K562 (cell line): ENCODE measurements around the gene GABPB1.

ENCODE experiments used
- HDAC1 ChIP-seq, 2 experiments: fragments of 450-650 bp; IDR thresholded peaks; 2 replicates each; pipeline ENCODE4 v1.6.1; 2016 to 2017; ENCODE audit warnings: inconsistent platforms in 1 of 2, mild to moderate bottlenecking in 1 of 2, moderate library complexity in 1 of 2
- TAF1 ChIP-seq: IDR thresholded peaks from 2 replicates; pipeline ENCODE4 v1.6.1; 2011; ENCODE audit warnings: mild to moderate bottlenecking, low read length, moderate library complexity; ENCODE audit not compliant: insufficient read depth, control insufficient read depth, severe bottlenecking; ENCODE audit errors: extremely low read depth
- U2AF1 ChIP-seq: fragments of 200-400 bp; formaldehyde crosslinking; optimal IDR thresholded peaks from 2 replicates; pipeline ENCODE3; 2017; ENCODE audit warnings: mild to moderate bottlenecking, low read depth, low read length, moderate library complexity
- TF ChIP-seq, protein P1 (sequence below): fragments of 150-350 bp; IDR thresholded peaks from 2 replicates; pipeline ENCODE4 v1.6.1; 2014; ENCODE audit warnings: low read depth, mild to moderate bottlenecking, low read length, borderline replicate concordance
- TF ChIP-seq, protein P2 (sequence below), 3 experiments: IDR thresholded peaks in 2 of 3; conservative IDR thresholded peaks in 1 of 3; 2 replicates each; pipeline ENCODE4 v1.5.1; 2011 to 2012; ENCODE audit warnings: low read length in 3 of 3, mild to moderate bottlenecking in 3 of 3, control low read depth in 2 of 3, improper control_type of control experiment in 1 of 3, inconsistent platforms in 1 of 3, low read depth in 1 of 3, mixed read lengths in 1 of 3, moderate library complexity in 1 of 3; ENCODE audit not compliant: insufficient read depth in 2 of 3

DNA sequence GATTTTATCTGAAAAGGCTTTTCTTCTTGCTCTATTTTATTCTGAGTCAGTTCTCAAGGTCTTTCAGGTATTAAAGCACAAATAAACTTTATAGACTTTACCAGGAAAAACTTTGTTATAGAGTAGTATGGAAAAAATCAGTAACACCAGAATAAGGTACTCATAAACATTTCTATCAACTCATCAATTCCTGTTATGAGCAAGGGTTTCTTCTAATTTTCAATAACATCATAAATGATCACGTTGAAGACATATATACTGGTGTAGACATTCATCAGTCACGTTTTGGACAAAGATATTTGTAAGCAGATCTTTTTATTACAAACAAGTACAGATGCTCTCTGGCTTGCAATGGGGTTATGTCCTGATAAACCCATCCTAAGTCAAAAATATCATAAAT is 79.9 kb downstream of the GABPB1 start:
- TF ChIP-seq, protein P1, sequence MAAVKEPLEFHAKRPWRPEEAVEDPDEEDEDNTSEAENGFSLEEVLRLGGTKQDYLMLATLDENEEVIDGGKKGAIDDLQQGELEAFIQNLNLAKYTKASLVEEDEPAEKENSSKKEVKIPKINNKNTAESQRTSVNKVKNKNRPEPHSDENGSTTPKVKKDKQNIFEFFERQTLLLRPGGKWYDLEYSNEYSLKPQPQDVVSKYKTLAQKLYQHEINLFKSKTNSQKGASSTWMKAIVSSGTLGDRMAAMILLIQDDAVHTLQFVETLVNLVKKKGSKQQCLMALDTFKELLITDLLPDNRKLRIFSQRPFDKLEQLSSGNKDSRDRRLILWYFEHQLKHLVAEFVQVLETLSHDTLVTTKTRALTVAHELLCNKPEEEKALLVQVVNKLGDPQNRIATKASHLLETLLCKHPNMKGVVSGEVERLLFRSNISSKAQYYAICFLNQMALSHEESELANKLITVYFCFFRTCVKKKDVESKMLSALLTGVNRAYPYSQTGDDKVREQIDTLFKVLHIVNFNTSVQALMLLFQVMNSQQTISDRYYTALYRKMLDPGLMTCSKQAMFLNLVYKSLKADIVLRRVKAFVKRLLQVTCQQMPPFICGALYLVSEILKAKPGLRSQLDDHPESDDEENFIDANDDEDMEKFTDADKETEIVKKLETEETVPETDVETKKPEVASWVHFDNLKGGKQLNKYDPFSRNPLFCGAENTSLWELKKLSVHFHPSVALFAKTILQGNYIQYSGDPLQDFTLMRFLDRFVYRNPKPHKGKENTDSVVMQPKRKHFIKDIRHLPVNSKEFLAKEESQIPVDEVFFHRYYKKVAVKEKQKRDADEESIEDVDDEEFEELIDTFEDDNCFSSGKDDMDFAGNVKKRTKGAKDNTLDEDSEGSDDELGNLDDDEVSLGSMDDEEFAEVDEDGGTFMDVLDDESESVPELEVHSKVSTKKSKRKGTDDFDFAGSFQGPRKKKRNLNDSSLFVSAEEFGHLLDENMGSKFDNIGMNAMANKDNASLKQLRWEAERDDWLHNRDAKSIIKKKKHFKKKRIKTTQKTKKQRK: no peak
- TF ChIP-seq HDAC1 (IDR thresholded peaks at IDR 0.05): no peak
- TF ChIP-seq U2AF1: no peak
- TF ChIP-seq, protein P2, sequence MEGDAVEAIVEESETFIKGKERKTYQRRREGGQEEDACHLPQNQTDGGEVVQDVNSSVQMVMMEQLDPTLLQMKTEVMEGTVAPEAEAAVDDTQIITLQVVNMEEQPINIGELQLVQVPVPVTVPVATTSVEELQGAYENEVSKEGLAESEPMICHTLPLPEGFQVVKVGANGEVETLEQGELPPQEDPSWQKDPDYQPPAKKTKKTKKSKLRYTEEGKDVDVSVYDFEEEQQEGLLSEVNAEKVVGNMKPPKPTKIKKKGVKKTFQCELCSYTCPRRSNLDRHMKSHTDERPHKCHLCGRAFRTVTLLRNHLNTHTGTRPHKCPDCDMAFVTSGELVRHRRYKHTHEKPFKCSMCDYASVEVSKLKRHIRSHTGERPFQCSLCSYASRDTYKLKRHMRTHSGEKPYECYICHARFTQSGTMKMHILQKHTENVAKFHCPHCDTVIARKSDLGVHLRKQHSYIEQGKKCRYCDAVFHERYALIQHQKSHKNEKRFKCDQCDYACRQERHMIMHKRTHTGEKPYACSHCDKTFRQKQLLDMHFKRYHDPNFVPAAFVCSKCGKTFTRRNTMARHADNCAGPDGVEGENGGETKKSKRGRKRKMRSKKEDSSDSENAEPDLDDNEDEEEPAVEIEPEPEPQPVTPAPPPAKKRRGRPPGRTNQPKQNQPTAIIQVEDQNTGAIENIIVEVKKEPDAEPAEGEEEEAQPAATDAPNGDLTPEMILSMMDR (IDR thresholded peaks at IDR 0.05 in 2 of 3, conservative IDR thresholded peaks at IDR 0.05 in 1 of 3; ENCODE audit: insufficient read depth in 2 of 3, low read depth in 1 of 3, low read length in 3 of 3): no peak
- TF ChIP-seq TAF1: no peak
